ENCODE data around the gene CFAP44. TPM values are rescaled to one million over a fixed set of nuclear protein-coding genes. Genes with fewer than 3 reads are reported as not detected.
"Not testable (repeated sequence)": the region's sequence is repeated elsewhere in the genome, so short reads cannot be mapped to it uniquely, and the experiment has no call there.

CFAP44 gene, protein sequence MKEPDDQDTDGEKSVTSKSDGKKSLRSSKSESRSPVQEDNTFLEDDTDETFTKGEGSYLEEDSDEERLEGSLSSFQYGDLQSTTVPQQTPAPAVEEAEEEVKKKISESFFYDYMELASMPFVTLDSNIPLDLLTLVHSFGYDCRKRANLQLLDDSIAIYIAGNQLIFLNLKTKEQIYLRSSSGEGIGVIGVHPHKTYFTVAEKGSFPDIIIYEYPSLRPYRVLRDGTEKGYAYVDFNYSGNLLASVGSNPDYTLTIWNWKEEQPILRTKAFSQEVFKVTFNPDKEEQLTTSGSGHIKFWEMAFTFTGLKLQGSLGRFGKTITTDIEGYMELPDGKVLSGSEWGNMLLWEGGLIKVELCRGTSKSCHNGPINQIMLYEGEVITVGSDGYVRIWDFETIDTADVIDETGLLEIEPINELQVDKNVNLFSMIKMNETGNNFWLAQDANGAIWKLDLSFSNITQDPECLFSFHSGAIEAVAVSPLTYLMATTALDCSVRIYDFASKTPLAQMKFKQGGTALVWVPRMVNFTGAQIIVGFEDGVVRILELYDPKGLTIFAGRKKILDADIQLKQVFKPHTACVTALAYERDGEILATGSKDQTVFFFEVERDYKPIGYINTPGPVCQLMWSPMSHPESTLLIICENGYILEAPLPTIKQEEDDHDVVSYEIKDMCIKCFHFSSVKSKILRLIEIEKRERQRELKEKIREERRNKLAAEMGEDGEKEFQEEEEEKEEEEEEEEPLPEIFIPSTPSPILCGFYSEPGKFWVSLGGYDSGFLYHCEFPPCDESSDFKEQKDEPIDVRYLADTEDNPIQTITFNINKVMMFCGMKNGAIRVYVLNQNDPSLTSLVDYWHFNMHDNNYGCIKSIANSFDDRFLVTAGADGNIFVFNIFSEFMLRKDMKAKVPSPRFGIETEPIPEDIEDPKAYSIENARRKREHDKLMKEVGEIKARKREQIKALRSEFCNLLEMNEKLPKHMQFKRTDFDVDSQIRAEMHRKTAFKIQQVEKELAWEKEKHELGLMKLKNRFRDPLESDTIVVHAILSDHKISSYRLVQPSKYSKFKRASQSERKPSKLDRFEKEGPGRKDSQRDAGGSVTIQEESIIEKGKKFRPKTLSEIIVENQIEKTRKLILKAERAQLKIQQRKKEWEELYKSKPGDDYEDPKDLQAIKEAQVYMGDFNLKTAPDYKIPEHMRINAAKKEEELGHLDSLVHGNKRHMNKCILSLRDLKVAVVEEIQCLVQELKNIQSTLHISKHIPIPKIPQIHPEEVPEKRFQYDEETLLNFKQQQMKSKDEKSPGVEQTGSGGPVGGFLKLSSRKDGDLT (N-terminal part only)
- 10.2 and 11.1 TPM in 2 replicates for total RNA-seq
- long read RNA-seq, partial matches to known transcripts: 3 of 7 reads
- long read RNA-seq, other reads (novel, unspliced or antisense): 4 of 7 reads

DNA sequence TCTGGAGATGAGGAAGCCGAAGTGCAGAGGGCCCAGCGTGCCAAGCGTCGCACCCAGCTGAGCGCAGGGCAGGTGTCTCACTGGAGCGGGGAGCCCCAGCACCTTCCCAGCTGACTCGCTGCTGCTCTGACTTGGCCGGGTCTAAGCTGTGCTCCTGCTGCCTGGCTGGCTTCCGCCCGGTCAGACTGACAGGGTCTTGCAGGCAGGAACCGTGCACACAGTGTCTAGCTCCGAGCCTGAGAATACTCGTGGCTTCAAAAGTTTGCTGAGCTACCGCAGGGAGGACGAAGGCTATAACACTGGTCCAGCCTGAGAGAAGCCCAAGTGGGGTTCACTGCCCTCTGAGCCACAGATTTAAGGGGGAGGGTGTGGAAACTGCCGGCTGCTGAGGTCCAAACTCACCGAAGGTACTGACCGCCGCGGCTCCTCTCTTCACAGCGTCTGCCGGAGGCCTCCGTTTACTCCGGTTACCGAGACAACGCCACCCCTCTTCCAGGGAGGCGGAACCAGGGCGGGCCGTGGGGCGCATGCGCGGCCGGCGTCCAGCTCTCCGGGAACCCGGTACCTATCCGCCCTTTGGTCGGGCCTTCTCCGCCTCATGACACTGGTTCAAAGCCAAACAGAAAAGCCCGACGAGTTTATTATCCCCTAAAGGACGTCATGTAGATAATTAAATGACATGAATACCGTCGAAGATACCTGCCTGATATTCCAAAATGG, at the start of gene CFAP44:
CFAP44 (minus strand) TSS at position 443 of the 720 bp plus-strand sequence. CDS start 7,829 bp downstream, outside the sequence.
- Mint-ChIP-seq H3K9me3 (no peaks in the 10 kb centered on the region), H3K4me3 (no peak within 1 kb of the TSS), H3K4me1 (no peaks in the 10 kb centered on the region), H3K27ac (ENCODE audit: unreplicated experiment) (peak within 1 kb of the TSS; percentile 71), H3K27me3 (ENCODE audit: low read depth) (no peaks in the 10 kb centered on the region), H3K36me3 (ENCODE audit: low read depth) (peaks cover 8% of the 10 kb centered on the region)
- no peak for TF ChIP-seq CTCF (conservative IDR thresholded peaks at IDR 0.05)
- peak; percentile 49 for DNase-seq (ENCODE audit: low read depth, low spot score)

GRCh38 chr3:113485161-113485609, 43.9 kb upstream of the CFAP44 start:
- Mint-ChIP-seq H3K4me3 (no peak overlapping the region), H3K4me1 (no peaks in the 10 kb centered on the region), H3K27ac (ENCODE audit: unreplicated experiment) (no peak overlapping the region), H3K27me3 (ENCODE audit: low read depth) (no peaks in the 10 kb centered on the region), H3K36me3 (ENCODE audit: low read depth) (peaks cover 37% of the 10 kb centered on the region), H3K9me3 (peaks cover 8% of the 10 kb centered on the region)
- no peak for DNase-seq (ENCODE audit: low read depth, low spot score)
- no peak for TF ChIP-seq CTCF (conservative IDR thresholded peaks at IDR 0.05)

- Mint-ChIP-seq H3K9me3 (no peaks in the 10 kb centered on the region), H3K27me3 (ENCODE audit: low read depth) (no peaks in the 10 kb centered on the region), H3K27ac (ENCODE audit: unreplicated experiment) (no peak overlapping the region), H3K4me3 (no peak overlapping the region), H3K4me1 (no peaks in the 10 kb centered on the region), H3K36me3 (ENCODE audit: low read depth) (peaks cover 49% of the 10 kb centered on the region)
- no peak for TF ChIP-seq CTCF (conservative IDR thresholded peaks at IDR 0.05)
- DNase-seq (ENCODE audit: low read depth, low spot score): no peak
Measured at GRCh38 chr3:113468539-113468938, 27.2 kb upstream of the CFAP44 start.

DNA sequence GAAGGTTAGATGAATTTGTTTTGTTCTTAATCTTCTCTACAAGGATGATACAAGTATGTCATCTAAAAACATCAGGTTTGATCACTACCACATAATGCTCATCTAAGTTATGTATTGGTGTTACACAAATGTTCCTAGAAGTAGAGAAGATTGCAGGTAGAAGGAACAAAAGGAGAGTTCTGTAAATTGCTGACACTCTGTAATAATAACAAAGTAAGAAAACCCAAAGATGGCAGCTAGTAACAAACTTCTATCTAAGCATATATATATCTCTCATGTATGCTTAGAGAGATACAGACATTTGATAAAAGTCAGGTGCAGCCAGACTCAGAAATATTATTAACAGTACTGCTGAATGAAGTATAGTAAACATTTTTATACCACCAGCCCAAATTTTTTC, 20.2 kb upstream of the CFAP44 start:
- Mint-ChIP-seq H3K27ac (ENCODE audit: unreplicated experiment) (no peak overlapping the region), H3K9me3 (peaks cover 7% of the 10 kb centered on the region), H3K36me3 (ENCODE audit: low read depth) (peaks cover 56% of the 10 kb centered on the region), H3K4me3 (no peak overlapping the region), H3K4me1 (no peaks in the 10 kb centered on the region), H3K27me3 (ENCODE audit: low read depth) (no peaks in the 10 kb centered on the region)
- no peak for DNase-seq (ENCODE audit: low read depth, low spot score)
- TF ChIP-seq CTCF (conservative IDR thresholded peaks at IDR 0.05): no peak

GRCh38 chr3:113458554-113458953, 17.3 kb upstream of the CFAP44 start:
- H3K27ac Mint-ChIP-seq (ENCODE audit: unreplicated experiment); H3K27me3 Mint-ChIP-seq (ENCODE audit: low read depth); DNase-seq (ENCODE audit: low read depth, low spot score); H3K4me3 Mint-ChIP-seq; H3K4me1 Mint-ChIP-seq; H3K9me3 Mint-ChIP-seq: not testable (repeated sequence)
- peaks cover 48% of the 10 kb centered on the region for H3K36me3 Mint-ChIP-seq (ENCODE audit: low read depth)

Data from neural crest cell (in vitro differentiated cells).